H1 (cell line): ENCODE results near the gene CDH15. TPM values are rescaled to one million over a fixed set of nuclear protein-coding genes. Genes with fewer than 3 reads are reported as not detected.

Experiments used
- CEBPB ChIP-seq: IDR thresholded peaks from 2 replicates; pipeline ENCODE4 v1.6.1; 2012; ENCODE audit warnings: low read depth, low read length
- CTBP2 ChIP-seq: IDR thresholded peaks from 2 replicates; pipeline ENCODE4 v1.7.0; 2011; ENCODE audit warnings: borderline replicate concordance, mild to moderate bottlenecking, moderate library complexity, mixed read lengths, low read length; ENCODE audit not compliant: insufficient read depth, insufficient read length
- KDM4A ChIP-seq: IDR thresholded peaks from one replicate; pipeline ENCODE4 v1.7.1; 2012; ENCODE audit warnings: low read depth, mild to moderate bottlenecking, moderate library complexity, low read length, inconsistent platforms; ENCODE audit not compliant: severe bottlenecking
- SIX5 ChIP-seq: IDR thresholded peaks from 2 replicates; pipeline ENCODE4 v1.6.1; 2011; ENCODE audit warnings: mild to moderate bottlenecking, low read depth, low read length
- polyA plus RNA-seq, 7 experiments: library from polyadenylated mRNA; depleted of rRNA in 3 of 7; stranded (reverse) in 5 of 7; unstranded in 2 of 7; fragments of >200 nt in 5 of 7; fragments of 200-250 nt in 2 of 7; gene quantifications; 1 replicate in 5 of 7; 2 replicates in 1 of 7; 4 replicates in 1 of 7; pipeline versions ENCODE4 v1.2.1 to v1.2.3, GENCODE V29; 2011 to 2013; ENCODE audit warnings: missing spikeins in 2 of 7, mixed read lengths in 2 of 7
- total RNA-seq: library from RNA; stranded (reverse); fragmentation: NEBNext Ultra II Directional; extraction: Animal tissue kit (Norgen Biotek cat#: 25700); gene quantifications from 2 replicates; pipeline ENCODE4 v1.2.1, GENCODE V29; 2021

The CDH15 gene
- total and polyA plus RNA-seq, 2 of the 8 experiments (the other 6 are each of a cell fraction or from before 2014, with no cell fraction given), result 0.50 to 0.82 TPM

DNA sequence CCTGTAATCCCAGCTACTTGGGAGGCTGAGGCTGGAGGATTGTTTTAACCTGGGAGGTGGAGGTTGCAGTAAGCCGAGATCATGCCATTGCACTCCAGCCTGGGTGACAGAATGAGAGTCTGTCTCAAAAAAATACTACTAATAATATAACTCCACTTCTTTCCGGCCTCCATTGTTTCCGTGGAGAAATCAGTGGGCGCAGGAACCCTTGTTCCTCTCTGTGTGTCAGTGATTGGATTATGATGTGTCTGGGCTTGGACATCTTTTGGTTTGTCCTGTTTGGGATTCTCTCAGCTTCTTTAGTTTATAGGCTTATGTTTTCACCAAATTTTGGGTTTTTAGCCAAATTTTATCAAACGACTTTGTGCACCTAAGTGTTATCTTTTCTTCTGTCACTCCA lies 41.1 kb upstream of the CDH15 start (continued):
- TF ChIP-seq CEBPB, result no peak
- no peak for TF ChIP-seq KDM4A
- no peak for TF ChIP-seq SIX5
- no peak for TF ChIP-seq CTBP2
